Heart left ventricle (tissue), 16 donors: ENCODE results near the gene ITSN1. TPM values are rescaled to one million over a fixed set of nuclear protein-coding genes. Genes with fewer than 3 reads are reported as not detected.

ENCODE experiments used
- ATAC-seq, 4 donors: fragments of 200-7000 bp; cut with Tn5 transposase; one replicate each; pipeline ENCODE4 v1.9.1; 2020 to 2022; ENCODE audit warnings: moderate library complexity in 4 of 4, mild to moderate bottlenecking in 3 of 4, moderate number of reproducible peaks in 1 of 4
- DNase-seq, 5 donors: peaks; one replicate each; pipeline ENCODE4 v3.0.0-alpha.2; 2020
- H3K27ac ChIP-seq, 12 donors: fragments of 200-600 bp; sonication (generic) in 4 of 12; one replicate each; pipeline versions ENCODE4 v1.5.0 to v1.8.0; 2016 to 2022; ENCODE audit warnings: mild to moderate bottlenecking in 2 of 12
- H3K27me3 ChIP-seq, 9 donors: fragments of 200-600 bp; sonication (generic) in 2 of 9; one replicate each; pipeline versions ENCODE4 v1.5.1 to v1.8.0; 2016 to 2022; ENCODE audit warnings: mild to moderate bottlenecking in 3 of 9
- H3K36me3 ChIP-seq, 9 donors: fragments of 200-600 bp; sonication (generic) in 2 of 9; one replicate each; pipeline versions ENCODE4 v1.5.0 to v1.8.0; 2018 to 2022; ENCODE audit warnings: mild to moderate bottlenecking in 2 of 9
- H3K4me1 ChIP-seq, 12 donors: fragments of 200-600 bp; sonication (generic) in 4 of 12; one replicate each; pipeline versions ENCODE4 v1.5.0 to v1.8.0; 2016 to 2022; ENCODE audit warnings: mild to moderate bottlenecking in 3 of 12
- H3K4me3 ChIP-seq, 12 donors: fragments of 200-600 bp; sonication (generic) in 4 of 12; one replicate each; pipeline versions ENCODE4 v1.5.0 to v1.8.0; 2017 to 2022; ENCODE audit warnings: mild to moderate bottlenecking in 9 of 12, moderate library complexity in 4 of 12
- H3K9me3 ChIP-seq, 12 donors: fragments of 200-600 bp; sonication (generic) in 4 of 12; one replicate each; pipeline versions ENCODE4 v1.5.0 to v1.8.0; 2016 to 2022; ENCODE audit warnings: mild to moderate bottlenecking in 1 of 12
- CTCF ChIP-seq, 12 donors: fragments of 200-600 bp; sonication (generic) in 4 of 12; IDR thresholded peaks; one replicate each; pipeline versions ENCODE4 v1.5.0 to v1.8.0; 2018 to 2022; ENCODE audit warnings: antibody characterized with exemption in 12 of 12, mild to moderate bottlenecking in 5 of 12
- POLR2A ChIP-seq, 2 donors: fragments of 450-650 bp; IDR thresholded peaks; one replicate each; pipeline ENCODE4 v1.6.1; 2017; ENCODE audit warnings: antibody characterized with exemption in 2 of 2, mild to moderate bottlenecking in 2 of 2, moderate library complexity in 2 of 2
- WGBS, 4 donors: extraction: QIAGEN DNeasy Blood & Tissue Kit in 2 of 4; methylation state at CpG; one replicate each; pipeline versions ENCODE4 v1.1.5 to v1.1.7; 2013 to 2018; 5-methylcytosine and 5-hydroxymethylcytosine counted together
- intact Hi-C, 10 donors: fragments of 100-400 bp; cut with DNase I; formaldehyde crosslinking; loops; one replicate each; pipeline versions ENCODE4 v1.11.1 to v1.14.2; 2022
- polyA plus RNA-seq, 2 donors: library from polyadenylated mRNA; stranded (reverse); fragments of 200-250 nt; gene quantifications; one replicate each; pipeline ENCODE4 v1.2.3, GENCODE V29; 2013
- total RNA-seq, 9 donors: library from RNA; depleted of rRNA in 2 of 9; stranded (reverse); fragments of >200 nt in 2 of 9; fragmentation: NEBNext Ultra II Directional in 3 of 9; extraction: Animal tissue kit (Norgen Biotek cat#: 25700) in 3 of 9; gene quantifications; one replicate each; pipeline versions ENCODE4 v1.1.0 to v1.2.4, GENCODE V29; 2016 to 2023
- donor health status: ischemic (EF 13 %, LVEDD 7.1; RV severe dilation, severe dysfunction).
- donor health status: healthy with polysubstance abuse.
- donor health status: DM: no; HTN: yes; CAD: no.
- donor health status: DM: no; HTN: no; CAD: no.
- donor health status: ischemic (EF 25% LVEDD 6.9; RV normal size, moderate dysfunction).
- donor health status: ischemic (EF 25% LVEDD 5.7; RV mildly dilated, moderate dysfunction).
- donor health status: healthy.
- donor health status: DM: yes; HTN: yes; CAD: no.
- donor health status: ischemic (EF 35%, LVEDD 5.7; RV mildly dilated, moderate dysfunction).
- donor health status: nonischemic (EF 11% LVEDD 7.7; RV severe dilation, severe dysfunction).
- donor health status: DM: yes; HTN: yes; CAD: no.
- donor health status: PGD.
- donor health status: ischemic (EF 29% LVEDD 5.4; RV normal size, mild dysfunction).
- donor health status: nonischemic (EF 23%, LVEDD 6.1; RV moderate dilation, normal function).

ITSN1 gene
- total and polyA plus RNA-seq, 11 donors: 17.2 to 51.5 (median 34.0) TPM

- TF ChIP-seq CTCF (IDR thresholded peaks at IDR 0.05) (no peak), POLR2A (IDR thresholded peaks at IDR 0.05) (no peak)
- peaks cover 0 to 41% (median 30%) of the 10 kb centered on the region in 9 donors for H3K36me3 ChIP-seq
- 89 to 95% (median 90%) methylated on average over 11 of the region's 11 CpGs for WGBS, 4 donors
These were observed 182.0 kb downstream of the ITSN1 start for GRCh38 chr21:33824156-33824941.

GRCh38 chr21:33825419-33825818 is 183.1 kb downstream of the ITSN1 start:
- peak overlapping the region in 4 of 12 donors; percentile 1 to 59 (median 28) for H3K27ac ChIP-seq
- peak in 1 of 4 donors; percentile 19 for ATAC-seq
- WGBS, 4 donors: 79 to 87% (median 82%) methylated on average over 3 of the region's 3 CpGs
- no peak overlapping the region for H3K4me3 ChIP-seq
- no peak for TF ChIP-seq CTCF (IDR thresholded peaks at IDR 0.05)
- TF ChIP-seq POLR2A (IDR thresholded peaks at IDR 0.05): no peak
- DNase-seq: no peak
- H3K27me3 ChIP-seq: no peaks in the 10 kb centered on the region
- no peaks in the 10 kb centered on the region for H3K9me3 ChIP-seq
- peaks cover 0 to 41% (median 32%) of the 10 kb centered on the region in 9 donors for H3K36me3 ChIP-seq
- peaks cover 0 to 45% (median 10%) of the 10 kb centered on the region in 12 donors for H3K4me1 ChIP-seq
- intact Hi-C loops: loop anchor here in 3 of 10 donors (5.0 to 10.0 kb wide), 2 partner anchors 33 to 181 kb away; partner anchors contain the start of genes CRYZL1 (in 3 of the 3) and ITSN1 (in 3 of the 3)

More at GRCh38 chr21:33824156-33824941, 182.0 kb downstream of the ITSN1 start:
- Histone ChIP-seq H3K4me3 (no peak overlapping the region), H3K27ac (peak overlapping the region in 3 of 12 donors; percentile 5 to 35 (median 22)), H3K4me1 (peaks cover 0 to 45% (median 10%) of the 10 kb centered on the region in 12 donors), H3K27me3 (no peaks in the 10 kb centered on the region), H3K9me3 (no peaks in the 10 kb centered on the region)
- no peak for DNase-seq
- intact Hi-C loops: loop anchor here in 3 of 10 donors (10.0 kb wide), 1 partner anchor 180 kb away; the partner anchor contains the start of genes CRYZL1 (in 3 of the 3) and ITSN1 (in 3 of the 3)
- peak in 2 of 4 donors; percentile 51 to 52 for ATAC-seq

DNA sequence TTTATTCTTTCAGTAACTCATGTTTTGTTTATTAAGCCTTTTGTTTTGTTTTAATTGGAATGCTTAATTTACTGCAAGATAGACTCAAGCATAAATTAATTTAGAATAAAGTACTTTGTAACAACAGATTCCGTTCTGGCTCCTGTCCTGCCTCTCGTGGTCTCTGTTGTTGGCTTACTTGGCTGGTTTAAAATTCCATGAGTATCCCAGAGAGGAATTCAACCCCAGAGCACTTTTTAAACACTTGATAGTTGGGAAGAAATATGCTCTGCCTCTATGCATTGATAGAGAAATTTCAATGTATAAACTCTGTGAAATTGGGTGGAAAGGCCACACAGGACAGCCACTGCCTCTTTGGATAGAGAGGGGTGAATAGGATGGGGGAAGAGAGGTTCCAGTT is 183.6 kb downstream of the ITSN1 start:
- ATAC-seq (peak in 2 of 4 donors; percentile 16 to 42), DNase-seq (no peak)
- Histone ChIP-seq H3K9me3 (no peaks in the 10 kb centered on the region), H3K4me1 (peaks cover 0 to 45% (median 10%) of the 10 kb centered on the region in 12 donors), H3K36me3 (peaks cover 0 to 41% (median 29%) of the 10 kb centered on the region in 9 donors), H3K27me3 (no peaks in the 10 kb centered on the region), H3K27ac (peak overlapping the region in 2 of 12 donors; percentile 35 to 57), H3K4me3 (no peak overlapping the region)
- WGBS, 4 donors: 66 to 81% (median 74%) methylated on average over 2 of the region's 2 CpGs
- intact Hi-C loops: loop anchor here in 3 of 10 donors (5.0 to 10.0 kb wide), 2 partner anchors 34 to 181 kb away; partner anchors contain the start of genes CRYZL1 (in 3 of the 3) and ITSN1 (in 3 of the 3)
- no peak for TF ChIP-seq POLR2A (IDR thresholded peaks at IDR 0.05)
- TF ChIP-seq CTCF (IDR thresholded peaks at IDR 0.05): no peak

DNA sequence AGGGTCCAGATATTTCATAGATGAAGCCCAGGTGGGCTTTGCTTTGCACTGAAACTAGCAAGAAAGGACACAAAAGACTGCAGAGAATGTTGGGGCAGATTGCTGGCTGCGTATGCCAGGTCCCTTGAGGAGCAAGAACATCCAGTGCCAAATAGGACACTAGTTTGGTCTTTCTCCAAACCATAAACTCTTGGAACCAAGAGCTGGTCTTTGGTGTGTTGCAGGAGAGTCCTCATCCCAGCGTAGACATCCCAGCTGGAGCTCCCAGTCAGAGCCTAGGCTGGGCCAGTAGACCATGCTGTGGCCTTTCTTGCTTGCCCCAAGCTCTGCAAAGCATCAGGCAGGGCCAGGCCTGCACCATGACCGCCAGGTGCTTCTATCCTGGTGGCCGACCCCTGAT is 185.8 kb downstream of the ITSN1 start:
- H3K9me3 ChIP-seq: no peaks in the 10 kb centered on the region
- peak; percentile 63 to 88 (median 74) for ATAC-seq
- H3K27me3 ChIP-seq: no peaks in the 10 kb centered on the region
- peaks cover 0 to 46% (median 25%) of the 10 kb centered on the region in 9 donors for H3K36me3 ChIP-seq
- intact Hi-C loops: loop anchor here in 3 of 10 donors (5.0 to 10.0 kb wide), 2 partner anchors 36 to 183 kb away; partner anchors contain the start of genes CRYZL1 (in 3 of the 3) and ITSN1 (in 3 of the 3)
- TF ChIP-seq POLR2A (IDR thresholded peaks at IDR 0.05) (no peak), CTCF (IDR thresholded peaks at IDR 0.05) (no peak)
- peak in 1 of 5 donors; percentile 49 for DNase-seq
- peaks cover 0 to 45% (median 10%) of the 10 kb centered on the region in 12 donors for H3K4me1 ChIP-seq
- no peak overlapping the region for H3K4me3 ChIP-seq
- peak overlapping the region in 3 of 12 donors; percentile 52 to 68 (median 58) for H3K27ac ChIP-seq
- 81 to 88% (median 85%) methylated on average over 4 of the region's 4 CpGs for WGBS, 4 donors
